Panc1 (cell line): ENCODE data around the gene RNF227. TPM values are rescaled to one million over a fixed set of nuclear protein-coding genes. Genes with fewer than 3 reads are reported as not detected.

Experiments used
- total RNA-seq: library from RNA; stranded (reverse); gene quantifications from one replicate; pipeline ENCODE4 v1.2.1, GENCODE V29; 2021; ENCODE audit not compliant: unreplicated experiment

Gene RNF227
- total RNA-seq, 1 experiment from 2014 or later, result 2.6 TPM

Other genes with a start within 250 kb of the RNF227 start
- 129 TPM for gene TP53, start 228.8 kb downstream of the RNF227 start, total RNA-seq
- gene WRAP53, start 227.8 kb downstream of the RNF227 start, total RNA-seq, result 27.0 TPM
- 2.5 TPM for gene EFNB3, start 211.1 kb downstream of the RNF227 start, total RNA-seq
- 0.13 TPM for gene DNAH2, start 198.5 kb downstream of the RNF227 start, total RNA-seq
- 19.9 TPM for gene KDM6B, start 82.1 kb downstream of the RNF227 start, total RNA-seq
- gene TMEM88, start 61.2 kb downstream of the RNF227 start, total RNA-seq, result 1.6 TPM
- gene NAA38, start 58.7 kb downstream of the RNF227 start, total RNA-seq, result 75.2 TPM
- gene CYB5D1, start 58.3 kb downstream of the RNF227 start, total RNA-seq, result 8.6 TPM
- 84.6 TPM for gene CHD3, start 27.5 kb downstream of the RNF227 start, total RNA-seq
- gene KCNAB3, start 13.6 kb upstream of the RNF227 start, total RNA-seq, result 3.5 TPM
- gene TRAPPC1, start 15.7 kb upstream of the RNF227 start, total RNA-seq, result 154 TPM
- gene CNTROB, start 15.9 kb upstream of the RNF227 start, total RNA-seq, result 60.5 TPM
- not detected for gene GUCY2D, start 86.3 kb upstream of the RNF227 start, total RNA-seq
- gene ALOX15B, start 122.8 kb upstream of the RNF227 start, total RNA-seq, result not detected
- gene ALOX12B, start 171.4 kb upstream of the RNF227 start, total RNA-seq, result not detected
- 0.46 TPM for gene ALOXE3, start 202.2 kb upstream of the RNF227 start, total RNA-seq
- 4.0 TPM for gene HES7, start 207.8 kb upstream of the RNF227 start, total RNA-seq
- 17.1 TPM for gene PER1, start 236.1 kb upstream of the RNF227 start, total RNA-seq
- gene VAMP2, start 246.7 kb upstream of the RNF227 start, total RNA-seq, result 28.6 TPM